OCI-LY3 (cell line): ENCODE results near the gene TMC2.

Experiments
- CTCF ChIP-seq: fragments of 200-600, 300-600 bp; sonication (generic); IDR thresholded peaks from 2 replicates; pipeline ENCODE4 v1.5.1; 2014; ENCODE audit warnings: antibody characterized with exemption, low read length, low read depth
- EZH2phosphoT487 ChIP-seq: fragments of 200-600 bp; shearing (Covaris generic); IDR thresholded peaks from 2 replicates; pipeline ENCODE4 v1.6.1; 2018; ENCODE audit warnings: antibody characterized with exemption, mixed run types, low read depth

- peak; percentile 88 for TF ChIP-seq CTCF
- TF ChIP-seq EZH2phosphoT487, result no peak
Observed at GRCh38 chr20:2688041-2688591, 151.7 kb downstream of the TMC2 start.
